Endothelial cell of umbilical vein (primary cell): ENCODE data around the gene PCNX4. TPM values are rescaled to one million over a fixed set of nuclear protein-coding genes. Genes with fewer than 3 reads are reported as not detected.
A peak's percentile ranks its signal among the peaks of the same experiment; 100 is the strongest.
"Not testable (repeated sequence)": the region's sequence is repeated elsewhere in the genome, so short reads cannot be mapped to it uniquely, and the experiment has no call there.

Source experiments
- Bru-seq: library from RNA; stranded (reverse); fragments of 400-500 nt; gene quantifications from one replicate; lab custom pipeline; 2021; lab: Mats Ljungman, UMichigan
- BruChase-seq, 2 experiments: library from RNA; stranded (reverse); fragments of 400-500 nt; gene quantifications; one replicate each; lab custom pipeline; 2021; lab: Mats Ljungman, UMichigan
- BruUV-seq: library from RNA; stranded (reverse); fragments of 400-500 nt; replicated peaks from 2 replicates; lab custom pipeline; 2021; lab: Mats Ljungman, UMichigan
- CTCF ChIA-PET: fragments of 300-600, 350-600 bp; sonication (Branson Sonifier 250); formaldehyde crosslinking; loops from one replicate; lab custom pipeline; 2021; ENCODE audit warnings: antibody characterized with exemption, inconsistent platforms; lab: Charles Lee
- POLR2A ChIA-PET: fragments of 300-600, 350-600 bp; sonication (Branson Sonifier 250); formaldehyde crosslinking; loops from one replicate; lab custom pipeline; 2021; ENCODE audit warnings: antibody characterized with exemption, inconsistent platforms; lab: Charles Lee
- DNase-seq: peaks from one replicate; pipeline ENCODE4 v3.0.0-alpha.2; 2011; ENCODE audit warnings: low read depth, low spot score
- FAIRE-seq: peaks from 2 replicates; lab custom pipeline; 2011; peaks lifted over from hg19 to GRCh38; lab: Jason Lieb, UNC
- H2AFZ ChIP-seq: 2 replicates; pipeline ENCODE4 v1.6.0; 2012; ENCODE audit warnings: low read depth, low read length, control low read depth, inconsistent platforms
- H3K27ac ChIP-seq: 2 replicates; pipeline ENCODE4 v1.5.1; 2011; ENCODE audit warnings: low read depth, mild to moderate bottlenecking, control low read depth, low read length, moderate library complexity; ENCODE audit not compliant: insufficient read depth
- H3K27me3 ChIP-seq, 2 experiments: 2 replicates each; pipeline versions ENCODE4 v1.6.0 to v1.6.1; 2011; ENCODE audit warnings: low read length in 2 of 2, mixed read lengths in 1 of 2; ENCODE audit not compliant: control insufficient read depth in 2 of 2, insufficient read depth in 2 of 2
- H3K36me3 ChIP-seq, 2 experiments: 2 replicates in 1 of 2; 3 replicates in 1 of 2; pipeline ENCODE4 v1.5.1; 2011; ENCODE audit warnings: low read length in 2 of 2, mild to moderate bottlenecking in 1 of 2, moderate library complexity in 1 of 2; ENCODE audit not compliant: control insufficient read depth in 2 of 2, insufficient read depth in 2 of 2; ENCODE audit errors: extremely low read depth in 1 of 2
- H3K4me1 ChIP-seq: 3 replicates; pipeline ENCODE4 v1.5.1; 2011; ENCODE audit warnings: mild to moderate bottlenecking, low read length; ENCODE audit not compliant: control insufficient read depth, insufficient read depth; ENCODE audit errors: extremely low read depth
- H3K4me2 ChIP-seq: 2 replicates; pipeline ENCODE4 v1.6.1; 2011; ENCODE audit warnings: low read length, control low read depth, mixed read lengths; ENCODE audit not compliant: insufficient read depth
- H3K4me3 ChIP-seq, 3 experiments: fragments of 200-600 bp in 1 of 3; sonication (generic), shearing (Covaris generic) in 1 of 3; replicated peaks in 1 of 3; 2 replicates each; pipeline ENCODE4 v1.5.1; 2011 to 2016; ENCODE audit warnings: control low read depth in 3 of 3, low read length in 3 of 3, mild to moderate bottlenecking in 2 of 3, inconsistent platforms in 1 of 3, low read depth in 1 of 3, moderate library complexity in 1 of 3; ENCODE audit not compliant: insufficient read depth in 1 of 3
- H3K79me2 ChIP-seq: 2 replicates; pipeline ENCODE4 v1.6.0; 2012; ENCODE audit warnings: low read length, inconsistent platforms; ENCODE audit not compliant: control insufficient read depth, insufficient read depth
- H3K9ac ChIP-seq: replicated peaks from 2 replicates; pipeline ENCODE3; 2011; ENCODE audit warnings: low read length, control low read depth; ENCODE audit not compliant: insufficient read depth; ENCODE audit errors: extremely low read depth
- H3K9me1 ChIP-seq: replicated peaks from 3 replicates; pipeline ENCODE4 v1.6.0; 2011; ENCODE audit warnings: mild to moderate bottlenecking, low read length; ENCODE audit not compliant: control insufficient read depth, insufficient read depth; ENCODE audit errors: extremely low read depth
- H3K9me3 ChIP-seq: replicated peaks from 2 replicates; pipeline ENCODE4 v1.5.1; 2012; ENCODE audit warnings: low read length, inconsistent platforms; ENCODE audit not compliant: control insufficient read depth, insufficient read depth
- H4K20me1 ChIP-seq: replicated peaks from 2 replicates; pipeline ENCODE3; 2011; ENCODE audit warnings: mild to moderate bottlenecking, low read length; ENCODE audit not compliant: control insufficient read depth, insufficient read depth; ENCODE audit errors: extremely low read depth
- JUN ChIP-seq: IDR thresholded peaks from 2 replicates; pipeline ENCODE4 v1.6.1; 2011; ENCODE audit warnings: borderline replicate concordance, low read depth; ENCODE audit not compliant: insufficient read length, insufficient read depth
- POLR2A ChIP-seq: IDR thresholded peaks from 2 replicates; pipeline ENCODE4 v1.6.1; 2012; ENCODE audit warnings: low read depth, mild to moderate bottlenecking, control low read depth, low read length
- POLR2AphosphoS5 ChIP-seq: IDR thresholded peaks from 2 replicates; pipeline ENCODE4 v1.6.1; 2012; ENCODE audit warnings: low read depth, mild to moderate bottlenecking, control low read depth, low read length, moderate library complexity; ENCODE audit not compliant: insufficient read depth
- dilution Hi-C: fragments of 300-500 bp; cut with MboI; formaldehyde crosslinking; loops from one replicate; pipeline ENCODE4 v1.15.0; 2019; ENCODE audit warnings: low sequenced_read_pairs; ENCODE audit not compliant: extremely low pct_ligation_motif_present
- intact Hi-C: fragments of 100-400 bp; cut with micrococcal nuclease; formaldehyde crosslinking; loops from one replicate; pipeline ENCODE4 v1.10.0; 2022
- long read RNA-seq: library from polyadenylated mRNA; stranded (forward); transcript quantifications from one replicate; pipeline ENCODE4 v2.0.0, GENCODE V29; 2021
- polyA minus RNA-seq, 3 experiments: library from RNA; depleted of rRNA, polyadenylated mRNA; stranded (reverse); fragments of >200 nt; gene quantifications; 1 replicate in 1 of 3; 2 replicates in 2 of 3; pipeline ENCODE4 v1.2.3, GENCODE V29; 2011
- polyA plus RNA-seq, 4 experiments: library from polyadenylated mRNA; depleted of rRNA in 3 of 4; stranded (reverse) in 3 of 4; unstranded in 1 of 4; fragments of >200 nt; gene quantifications; 2 replicates each; pipeline versions ENCODE4 v1.2.1 to v1.2.3, GENCODE V29; 2011 to 2012; ENCODE audit warnings: missing spikeins in 1 of 4
- total RNA-seq: library from RNA; stranded (reverse); gene quantifications from 2 replicates; pipeline ENCODE4 v1.2.3, GENCODE V29; 2021
- TF ChIP-seq, protein P1 (sequence below): IDR thresholded peaks from 2 replicates; pipeline ENCODE4 v1.6.1; 2011; ENCODE audit not compliant: insufficient read depth, insufficient read length

Gene PCNX4
- total RNA-seq (41.4 and 51.6 TPM in 2 replicates), polyA plus RNA-seq (21.8 and 35.5 TPM in 2 replicates), polyA minus RNA-seq (116 and 145 TPM in 2 replicates), Bru-seq, nascent RNA (percentile 87 among the genes with signal in this experiment), BruChase-seq, experiment 1, labeled RNA remaining after a 6-hour chase (percentile 87 among the genes with signal in this experiment), BruChase-seq, experiment 2, labeled RNA remaining after a 2-hour chase (percentile 91 among the genes with signal in this experiment)
- polyA plus RNA-seq (2011; cell fraction: cytosol; rRNA removed), result 23.7 and 24.5 TPM in 2 replicates
- polyA plus RNA-seq (2011; cell fraction: nucleus; rRNA removed), result 68.7 and 77.7 TPM in 2 replicates
- polyA plus RNA-seq (2012), result 28.5 and 31.6 TPM in 2 replicates
- 28.0 TPM for polyA minus RNA-seq (2011; cell fraction: cytosol; rRNA and poly(A)+ RNA removed)
- 158 and 186 TPM in 2 replicates for polyA minus RNA-seq (2011; cell fraction: nucleus; rRNA and poly(A)+ RNA removed)
- long read RNA-seq, full-length matches to known transcripts, result 26 of 44 reads
- long read RNA-seq, partial matches to known transcripts, result 6 of 44 reads
- long read RNA-seq, other reads (novel, unspliced or antisense), result 12 of 44 reads

DNA sequence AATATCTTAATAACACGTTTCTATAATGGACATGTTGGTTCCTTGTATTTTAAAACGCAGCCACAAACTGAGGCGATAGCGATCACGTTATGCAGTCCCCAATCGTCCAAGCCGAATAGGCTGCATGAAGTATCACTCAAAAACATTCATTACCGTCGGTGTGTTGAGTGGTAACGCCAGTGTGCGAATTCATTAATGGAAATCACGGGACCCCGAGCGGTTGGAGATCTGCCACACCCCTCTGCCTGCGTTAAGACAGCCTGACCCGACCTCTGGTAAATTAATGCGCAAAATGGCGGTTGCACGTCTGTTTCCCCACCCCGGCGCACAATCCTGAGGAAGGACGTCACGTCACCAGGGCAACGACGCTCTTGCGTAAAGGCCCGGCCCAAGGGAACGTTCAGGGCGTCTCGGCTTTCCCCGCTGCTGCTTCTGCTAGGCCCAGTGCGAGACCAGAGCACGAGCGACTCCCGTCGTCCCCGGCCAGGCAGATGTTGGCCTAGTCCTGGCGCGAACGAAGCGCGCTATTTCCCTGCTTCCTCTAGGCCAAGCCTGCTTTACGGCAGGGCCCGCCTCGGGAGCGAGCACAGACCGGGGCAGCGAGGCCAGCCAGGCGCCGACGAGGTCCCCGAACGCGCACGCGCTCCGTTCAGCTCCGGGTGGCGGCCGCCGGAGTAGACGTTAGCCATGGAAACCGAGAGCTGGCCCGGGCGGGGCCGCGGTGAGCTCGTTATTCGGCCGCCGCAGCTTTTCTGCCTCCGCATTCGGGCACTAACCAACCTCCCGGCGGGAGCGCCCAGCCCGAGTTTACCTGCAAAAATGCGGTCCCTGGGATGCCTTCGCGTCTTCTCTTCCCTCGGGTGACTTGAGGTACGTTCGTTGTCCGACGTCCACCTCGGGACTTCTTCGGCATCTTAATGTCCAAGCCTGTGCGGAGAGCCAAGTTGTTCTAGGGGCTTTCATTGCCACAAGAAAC is at the start of gene PCNX4:
Gene PCNX4 (plus strand): TSS at position 374 of the 976 bp plus-strand sequence. CDS start 15,716 bp downstream, outside the sequence.
- ChIA-PET CTCF (interaction anchor here (0.9 to 2.1 kb wide), 4 partner anchors 9 to 92 kb away, joined by 5 to 8 read pairs (median 6); partner anchors contain the start of gene DHRS7), POLR2A (interaction anchor here (0.9 to 1.1 kb wide), 2 partner anchors 10 to 24 kb away, joined by 3 to 4 read pairs; no protein-coding TSS in a partner anchor)
- Histone ChIP-seq H2AFZ (peak within 1 kb of the TSS; percentile 91), H3K27me3 (no peaks in the 10 kb centered on the region), H3K4me1 (peaks cover 25% of the 10 kb centered on the region), H3K36me3 (no peaks in the 10 kb centered on the region), H3K79me2 (peaks cover 46% of the 10 kb centered on the region), H3K9ac (peak within 1 kb of the TSS; percentile 98), H3K9me3 (no peaks in the 10 kb centered on the region), H4K20me1 (no peaks in the 10 kb centered on the region), H3K9me1 (no peaks in the 10 kb centered on the region), H3K4me2 (peak within 1 kb of the TSS; percentile 97), H3K27ac (peak within 1 kb of the TSS; percentile 93), H3K4me3 (peak within 1 kb of the TSS; percentile 68 to 86 (median 86))
- no peak for TF ChIP-seq JUN
- TF ChIP-seq POLR2A, result peak; percentile 96
- TF ChIP-seq, protein P1, sequence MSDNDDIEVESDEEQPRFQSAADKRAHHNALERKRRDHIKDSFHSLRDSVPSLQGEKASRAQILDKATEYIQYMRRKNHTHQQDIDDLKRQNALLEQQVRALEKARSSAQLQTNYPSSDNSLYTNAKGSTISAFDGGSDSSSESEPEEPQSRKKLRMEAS, result peak; percentile 36
- TF ChIP-seq POLR2AphosphoS5, result peak; percentile 94
- FAIRE-seq (peak; percentile 98), DNase-seq (peak; percentile 99)
- dilution Hi-C loops, result no loop called here
- intact Hi-C loops, result loop anchor here (1.0 to 5.0 kb wide), 6 partner anchors 60 to 610 kb away; partner anchors contain the start of genes DHRS7, JKAMP, L3HYPDH and PPM1A
- TSS peak; percentile 91 for BruUV-seq

DNA sequence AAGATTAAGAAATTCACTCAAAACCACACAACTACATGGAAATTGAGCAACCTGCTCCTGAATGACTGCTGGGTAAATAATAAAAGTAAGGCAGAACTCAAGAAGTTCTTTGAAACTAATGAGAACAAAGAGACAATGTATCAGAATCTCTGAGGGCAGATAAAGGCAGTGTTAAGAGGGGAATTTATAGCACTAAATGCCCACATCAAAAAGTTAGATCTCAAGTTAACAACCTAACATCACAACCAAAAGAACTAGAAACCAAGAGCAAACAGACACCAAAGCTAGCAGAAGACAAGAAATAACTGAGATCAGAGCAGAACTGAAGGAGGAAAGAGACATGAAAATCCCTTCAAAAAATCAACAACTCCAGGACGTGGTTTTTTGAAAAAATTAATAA is 43.7 kb upstream of the PCNX4 start:
- FAIRE-seq, H3K27ac ChIP-seq, intact Hi-C loops, H3K79me2 ChIP-seq, H3K4me1 ChIP-seq, H3K9me1 ChIP-seq, POLR2A ChIA-PET, H3K4me3 ChIP-seq, H3K36me3 ChIP-seq, BruUV-seq, DNase-seq, H4K20me1 ChIP-seq, CTCF ChIA-PET, dilution Hi-C loops, H3K27me3 ChIP-seq, H2AFZ ChIP-seq, H3K9ac ChIP-seq, H3K4me2 ChIP-seq, H3K9me3 ChIP-seq: not testable (repeated sequence)
